Pancreas (tissue), 10 donors: Measurements from ENCODE around the gene CYP27A1. TPM values are rescaled to one million over a fixed set of nuclear protein-coding genes. Genes with fewer than 3 reads are reported as not detected.
A peak's percentile ranks its signal among the peaks of the same experiment; 100 is the strongest.

Experiments used
- ATAC-seq, 4 donors: fragments of 200-7000 bp; cut with Tn5 transposase; one replicate each; pipeline versions ENCODE4 v1.8.0 to v1.9.1; 2020; ENCODE audit warnings: mild to moderate bottlenecking in 4 of 4, moderate library complexity in 4 of 4
- DNase-seq, 6 donors: peaks; one replicate each; pipeline ENCODE4 v3.0.0-alpha.2; 2020
- FAIRE-seq: peaks from 2 replicates; lab custom pipeline; 2012; peaks lifted over from hg19 to GRCh38; lab: Jason Lieb, UNC
- H3K27ac ChIP-seq, 4 donors: fragments of 200-600 bp; sonication (generic); 1 replicate in 3 of 4; 2 replicates in 1 of 4; pipeline versions ENCODE4 v1.5.0 to v1.8.0; 2020
- H3K27me3 ChIP-seq, 4 donors: fragments of 200-600 bp; one replicate each; pipeline ENCODE4 v1.8.0; 2021
- H3K36me3 ChIP-seq, 3 donors: fragments of 200-600 bp; sonication (generic) in 1 of 3; one replicate each; pipeline versions ENCODE4 v1.5.0 to v1.8.0; 2020 to 2021
- H3K4me1 ChIP-seq, 3 donors: fragments of 200-600 bp; one replicate each; pipeline ENCODE4 v1.8.0; 2021
- H3K4me3 ChIP-seq, 4 donors: fragments of 200-600 bp; sonication (generic) in 2 of 4; one replicate each; pipeline versions ENCODE4 v1.5.0 to v1.8.0; 2020 to 2021
- H3K9me3 ChIP-seq, 4 donors: fragments of 200-600 bp; one replicate each; pipeline ENCODE4 v1.8.0; 2021
- CTCF ChIP-seq, 4 donors: fragments of 200-600 bp; sonication (generic) in 3 of 4; IDR thresholded peaks; one replicate each; pipeline versions ENCODE4 v1.5.0 to v1.8.0; 2021; ENCODE audit warnings: antibody characterized with exemption in 4 of 4
- WGBS, 2 donors: extraction: QIAGEN DNeasy Blood & Tissue Kit; methylation state at CpG; one replicate each; pipeline ENCODE4 v1.1.7; 2013; 5-methylcytosine and 5-hydroxymethylcytosine counted together
- intact Hi-C, 3 donors: fragments of 100-400 bp; cut with DNase I; formaldehyde crosslinking; loops; one replicate each; pipeline versions ENCODE4 v1.11.1 to v1.14.2; 2022
- polyA plus RNA-seq, 2 donors: library from polyadenylated mRNA; stranded (reverse); fragments of 200-250 nt; gene quantifications; one replicate each; pipeline ENCODE4 v1.2.3, GENCODE V29; 2013
- total RNA-seq, 6 donors: library from RNA; stranded (reverse); fragmentation: NEBNext Ultra II Directional in 4 of 6; extraction: Animal tissue kit (Norgen Biotek cat#: 25700) in 4 of 6; gene quantifications; one replicate each; pipeline versions ENCODE4 v1.2.1 to v1.2.4, GENCODE V29; 2021 to 2023
- donor health status: healthy with polysubstance abuse.
- donor health status: DM: no; HTN: no; CAD: no; lungs with moderate emphysema.
- donor health status: DM: no; HTN: no; CAD: no.
- donor health status: control.
- donor health status: control.
- donor health status: Bipolar disorder and iron deficiency.
- donor health status: DM: yes; HTN: yes; CAD: no.
- donor health status: DM: no; HTN: no; CAD: no.
- donor health status: DM: no; HTN: no; CAD: no.
- donor health status: DM: yes; HTN: yes; CAD: no.

Gene CYP27A1
- total and polyA plus RNA-seq, 8 donors, result 3.1 to 21.6 (median 5.1) TPM

GRCh38 chr2:218792433-218792832 lies 10.5 kb downstream of the CYP27A1 start:
- Histone ChIP-seq H3K4me3 (no peak overlapping the region), H3K27ac (no peak overlapping the region), H3K36me3 (no peaks in the 10 kb centered on the region), H3K4me1 (no peaks in the 10 kb centered on the region), H3K9me3 (no peaks in the 10 kb centered on the region), H3K27me3 (no peaks in the 10 kb centered on the region)
- WGBS, 2 donors, result 99 to 100% methylated on average over 1 of the region's 1 CpG
- no peak for TF ChIP-seq CTCF (IDR thresholded peaks at IDR 0.05)
- no peak for ATAC-seq
- intact Hi-C loops, result no loop called here
- no peak for DNase-seq
- FAIRE-seq, result no peak

- intact Hi-C loops, result no loop called here
Observed at GRCh38 chr2:218796691-218797090, 14.7 kb downstream of the CYP27A1 start.

GRCh38 chr2:218798767-218799504 lies 17.0 kb downstream of the CYP27A1 start:
- Histone ChIP-seq H3K36me3 (no peaks in the 10 kb centered on the region), H3K27me3 (no peaks in the 10 kb centered on the region), H3K4me3 (no peak overlapping the region), H3K4me1 (no peaks in the 10 kb centered on the region), H3K27ac (no peak overlapping the region), H3K9me3 (no peaks in the 10 kb centered on the region)
- ATAC-seq (no peak), DNase-seq (no peak), FAIRE-seq (no peak)
- TF ChIP-seq CTCF (IDR thresholded peaks at IDR 0.05), result no peak
- intact Hi-C loops, result no loop called here
- 38 to 41% methylated on average over 12 of the region's 12 CpGs for WGBS, 2 donors

More at GRCh38 chr2:218796691-218797090, 14.7 kb downstream of the CYP27A1 start:
- no peak overlapping the region for H3K27ac ChIP-seq
- TF ChIP-seq CTCF (IDR thresholded peaks at IDR 0.05), result no peak
- ATAC-seq (no peak), DNase-seq (no peak), FAIRE-seq (no peak)
- no peaks in the 10 kb centered on the region for H3K27me3 ChIP-seq
- no peaks in the 10 kb centered on the region for H3K4me1 ChIP-seq
- no peaks in the 10 kb centered on the region for H3K36me3 ChIP-seq
- H3K9me3 ChIP-seq, result no peaks in the 10 kb centered on the region
- no peak overlapping the region for H3K4me3 ChIP-seq
- 92 to 93% methylated on average over 4 of the region's 4 CpGs for WGBS, 2 donors

DNA sequence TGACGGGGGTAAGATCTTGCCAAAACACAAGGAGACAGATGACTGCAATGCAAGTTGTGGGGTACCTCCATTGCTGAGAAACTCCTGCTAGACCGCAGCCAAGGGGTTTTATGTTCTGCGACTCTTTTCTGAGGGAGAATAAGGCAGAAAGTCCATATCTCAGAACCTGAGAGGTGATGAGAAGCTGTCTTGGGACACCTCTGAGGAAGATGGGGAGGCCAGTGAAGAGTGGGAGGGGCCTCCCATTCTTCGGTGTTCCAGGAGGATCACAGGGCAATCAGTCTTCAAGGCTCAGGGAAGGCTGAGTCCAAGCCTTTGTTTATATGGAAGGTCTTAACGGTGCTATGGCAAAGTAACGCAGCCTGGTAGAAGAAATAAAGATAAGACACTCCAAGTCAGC lies 18.0 kb downstream of the CYP27A1 start:
- Histone ChIP-seq H3K9me3 (no peaks in the 10 kb centered on the region), H3K27ac (no peak overlapping the region), H3K4me3 (no peak overlapping the region), H3K36me3 (no peaks in the 10 kb centered on the region), H3K4me1 (no peaks in the 10 kb centered on the region), H3K27me3 (no peaks in the 10 kb centered on the region)
- intact Hi-C loops, result no loop called here
- ATAC-seq, result no peak
- WGBS, 2 donors, result 61 to 67% methylated on average over 6 of the region's 6 CpGs
- no peak for DNase-seq
- FAIRE-seq, result no peak
- TF ChIP-seq CTCF (IDR thresholded peaks at IDR 0.05), result no peak

GRCh38 chr2:218802386-218802994 lies 20.5 kb downstream of the CYP27A1 start:
- WGBS, 2 donors, result 57 to 69% methylated on average over 4 of the region's 4 CpGs
- H3K27me3 ChIP-seq, result no peaks in the 10 kb centered on the region
- no peaks in the 10 kb centered on the region for H3K9me3 ChIP-seq
- no peak for DNase-seq
- H3K4me1 ChIP-seq, result no peaks in the 10 kb centered on the region
- no peak for TF ChIP-seq CTCF (IDR thresholded peaks at IDR 0.05)
- H3K27ac ChIP-seq, result peak overlapping the region in 1 of 4 donors; percentile 8
- intact Hi-C loops, result no loop called here
- FAIRE-seq, result no peak
- H3K36me3 ChIP-seq, result no peaks in the 10 kb centered on the region
- H3K4me3 ChIP-seq, result no peak overlapping the region
- no peak for ATAC-seq
